Measurements from ENCODE around the gene AMBP.

Gene AMBP

DNA sequence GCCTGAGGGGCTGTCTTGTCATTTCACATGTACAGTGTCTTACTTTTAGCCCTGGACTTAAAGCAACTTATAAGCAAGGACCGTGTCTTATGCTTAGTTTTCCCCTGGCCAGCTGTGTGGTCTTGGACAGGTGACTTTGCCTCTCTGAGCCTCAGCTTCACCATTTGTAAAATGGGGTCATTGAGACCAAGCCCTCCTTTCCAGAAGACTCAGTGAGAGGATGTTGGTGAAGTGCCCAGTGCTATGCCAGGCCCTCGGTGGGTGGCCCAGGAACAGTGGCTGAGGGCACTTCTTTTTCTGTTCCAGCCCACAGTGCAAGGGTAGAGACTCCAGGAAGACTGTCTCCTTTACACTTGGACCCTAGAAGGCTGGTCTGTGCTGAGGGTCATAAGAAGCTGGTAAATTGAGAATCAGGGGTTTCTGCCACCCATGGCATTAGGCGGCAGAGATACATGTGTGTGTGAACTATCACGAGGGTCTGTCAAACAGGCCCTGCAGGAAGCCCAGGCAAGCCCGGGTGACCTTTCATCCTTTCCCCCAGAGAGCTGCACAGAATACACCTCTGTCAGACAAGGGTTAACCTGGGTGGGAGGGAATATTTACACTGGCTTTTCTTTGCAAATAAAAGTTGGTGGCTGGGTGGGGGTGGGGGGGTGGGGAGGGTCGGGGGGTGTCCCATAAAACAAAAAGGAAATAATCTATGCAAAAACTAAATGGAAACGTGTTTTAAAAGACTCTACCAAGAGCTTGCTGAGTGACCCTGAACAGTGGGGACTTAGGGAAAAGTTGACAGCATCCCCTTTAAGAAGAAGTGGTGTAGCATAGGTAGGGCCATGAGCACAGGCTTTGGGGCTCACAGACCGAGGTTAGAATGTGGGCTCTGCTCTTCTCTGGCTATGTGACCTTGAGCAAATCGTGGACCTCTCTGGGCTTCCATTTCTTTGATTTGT is 41.4 kb upstream of the AMBP start:
- Histone ChIP-seq H3K9me3 (ENCODE audit: control insufficient read depth, insufficient read depth, low read length) (no peaks in the 10 kb centered on the region), H3K4me1 (ENCODE audit: control insufficient read depth, low read length) (no peaks in the 10 kb centered on the region), H4K20me1 (ENCODE audit: control insufficient read depth, insufficient read depth, low read depth, low read length) (no peaks in the 10 kb centered on the region), H3K27ac (ENCODE audit: low read depth, low read length) (no peak overlapping the region), H3K4me2 (ENCODE audit: low read length) (no peak overlapping the region), H3K4me3 (ENCODE audit: low read length) (no peak overlapping the region), H3K27me3 (ENCODE audit: control insufficient read depth, low read length) (peaks cover 16% of the 10 kb centered on the region), H3K36me3 (ENCODE audit: control insufficient read depth, low read length) (no peaks in the 10 kb centered on the region), H3K9me2 (replicated peaks; ENCODE audit: control insufficient read depth, low read length) (no peaks in the 10 kb centered on the region), H3F3A (ENCODE audit: control insufficient read depth, insufficient read depth) (no peaks in the 10 kb centered on the region), H3K79me2 (ENCODE audit: control insufficient read depth, low read length) (no peaks in the 10 kb centered on the region)
- TF ChIP-seq, protein P1, sequence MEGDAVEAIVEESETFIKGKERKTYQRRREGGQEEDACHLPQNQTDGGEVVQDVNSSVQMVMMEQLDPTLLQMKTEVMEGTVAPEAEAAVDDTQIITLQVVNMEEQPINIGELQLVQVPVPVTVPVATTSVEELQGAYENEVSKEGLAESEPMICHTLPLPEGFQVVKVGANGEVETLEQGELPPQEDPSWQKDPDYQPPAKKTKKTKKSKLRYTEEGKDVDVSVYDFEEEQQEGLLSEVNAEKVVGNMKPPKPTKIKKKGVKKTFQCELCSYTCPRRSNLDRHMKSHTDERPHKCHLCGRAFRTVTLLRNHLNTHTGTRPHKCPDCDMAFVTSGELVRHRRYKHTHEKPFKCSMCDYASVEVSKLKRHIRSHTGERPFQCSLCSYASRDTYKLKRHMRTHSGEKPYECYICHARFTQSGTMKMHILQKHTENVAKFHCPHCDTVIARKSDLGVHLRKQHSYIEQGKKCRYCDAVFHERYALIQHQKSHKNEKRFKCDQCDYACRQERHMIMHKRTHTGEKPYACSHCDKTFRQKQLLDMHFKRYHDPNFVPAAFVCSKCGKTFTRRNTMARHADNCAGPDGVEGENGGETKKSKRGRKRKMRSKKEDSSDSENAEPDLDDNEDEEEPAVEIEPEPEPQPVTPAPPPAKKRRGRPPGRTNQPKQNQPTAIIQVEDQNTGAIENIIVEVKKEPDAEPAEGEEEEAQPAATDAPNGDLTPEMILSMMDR (IDR thresholded peaks at IDR 0.05; ENCODE audit: low read depth, low read length, poor library complexity, severe bottlenecking) = no peak
- TF ChIP-seq EZH2phosphoT487 (IDR thresholded peaks at IDR 0.05; ENCODE audit: borderline replicate concordance, low read length) = no peak

GRCh38 chr9:114117996-114118830 is 40.1 kb upstream of the AMBP start:
- Histone ChIP-seq H3K36me3 (ENCODE audit: control insufficient read depth, low read length) (no peaks in the 10 kb centered on the region), H3K9me2 (replicated peaks; ENCODE audit: control insufficient read depth, low read length) (no peaks in the 10 kb centered on the region), H3K27ac (ENCODE audit: low read depth, low read length) (no peak overlapping the region), H3K27me3 (ENCODE audit: control insufficient read depth, low read length) (peaks cover 19% of the 10 kb centered on the region), H3K9me3 (ENCODE audit: control insufficient read depth, insufficient read depth, low read length) (no peaks in the 10 kb centered on the region), H4K20me1 (ENCODE audit: control insufficient read depth, insufficient read depth, low read depth, low read length) (no peaks in the 10 kb centered on the region), H3K4me2 (ENCODE audit: low read length) (no peak overlapping the region), H3F3A (ENCODE audit: control insufficient read depth, insufficient read depth) (no peaks in the 10 kb centered on the region), H3K4me3 (ENCODE audit: low read length) (no peak overlapping the region), H3K79me2 (ENCODE audit: control insufficient read depth, low read length) (no peaks in the 10 kb centered on the region), H3K4me1 (ENCODE audit: control insufficient read depth, low read length) (no peaks in the 10 kb centered on the region)
- TF ChIP-seq, protein P1 (IDR thresholded peaks at IDR 0.05; ENCODE audit: low read depth, low read length, poor library complexity, severe bottlenecking) = no peak
- TF ChIP-seq EZH2phosphoT487 (IDR thresholded peaks at IDR 0.05; ENCODE audit: borderline replicate concordance, low read length) = no peak

DNA sequence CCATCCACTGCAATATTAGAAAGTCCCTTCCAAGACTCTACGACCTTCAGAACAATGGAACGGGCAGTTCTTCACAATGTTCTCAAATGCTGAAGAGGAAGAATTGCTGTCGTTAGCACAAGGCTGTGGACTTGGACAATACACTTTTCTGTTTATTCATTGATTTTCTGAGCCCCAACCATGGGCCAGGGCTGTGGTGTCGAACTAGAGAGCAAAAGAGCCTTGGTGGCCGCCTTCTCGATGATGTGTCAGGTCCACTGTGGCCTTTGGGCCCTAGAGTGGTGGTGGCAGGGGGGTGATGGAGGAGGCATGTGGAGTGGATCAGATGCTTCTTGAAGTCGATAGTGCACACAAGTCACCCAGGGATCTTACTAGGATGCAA is 39.5 kb upstream of the AMBP start:
- Histone ChIP-seq H3K9me2 (replicated peaks; ENCODE audit: control insufficient read depth, low read length) (no peaks in the 10 kb centered on the region), H3F3A (ENCODE audit: control insufficient read depth, insufficient read depth) (no peaks in the 10 kb centered on the region), H3K27ac (ENCODE audit: low read depth, low read length) (no peak overlapping the region), H3K4me3 (ENCODE audit: low read length) (no peak overlapping the region), H3K27me3 (ENCODE audit: control insufficient read depth, low read length) (peaks cover 19% of the 10 kb centered on the region), H3K79me2 (ENCODE audit: control insufficient read depth, low read length) (no peaks in the 10 kb centered on the region), H3K36me3 (ENCODE audit: control insufficient read depth, low read length) (no peaks in the 10 kb centered on the region), H3K4me2 (ENCODE audit: low read length) (no peak overlapping the region), H3K9me3 (ENCODE audit: control insufficient read depth, insufficient read depth, low read length) (no peaks in the 10 kb centered on the region), H4K20me1 (ENCODE audit: control insufficient read depth, insufficient read depth, low read depth, low read length) (no peaks in the 10 kb centered on the region), H3K4me1 (ENCODE audit: control insufficient read depth, low read length) (no peaks in the 10 kb centered on the region)
- TF ChIP-seq EZH2phosphoT487 (IDR thresholded peaks at IDR 0.05; ENCODE audit: borderline replicate concordance, low read length) = no peak
- TF ChIP-seq, protein P1 (IDR thresholded peaks at IDR 0.05; ENCODE audit: low read depth, low read length, poor library complexity, severe bottlenecking) = no peak

Measured in DOHH2 (cell line).